Breast epithelium (tissue), 4 donors: ENCODE data around the gene LTB4R. TPM values are rescaled to one million over a fixed set of nuclear protein-coding genes. Genes with fewer than 3 reads are reported as not detected.

Experiments used
- DNase-seq, 2 donors: peaks; one replicate each; pipeline ENCODE4 v3.0.0-alpha.2; 2019; ENCODE audit warnings: low spot score in 2 of 2
- H3K27ac ChIP-seq, 2 donors: fragments of 200-600 bp; sonication (generic) in 1 of 2; one replicate each; pipeline ENCODE4 v1.5.1; 2016 to 2019; ENCODE audit warnings: mild to moderate bottlenecking in 1 of 2
- H3K27me3 ChIP-seq, 2 donors: fragments of 200-600 bp; sonication (generic) in 1 of 2; one replicate each; pipeline versions ENCODE4 v1.5.1 to v1.6.0; 2017 to 2019; ENCODE audit warnings: control low read depth in 1 of 2, mild to moderate bottlenecking in 1 of 2
- H3K36me3 ChIP-seq: fragments of 200-600 bp; one replicate; pipeline ENCODE4 v1.5.1; 2019
- H3K4me1 ChIP-seq, 2 donors: fragments of 200-600 bp; sonication (generic); one replicate each; pipeline ENCODE4 v1.5.1; 2016 to 2019; ENCODE audit warnings: control low read depth in 1 of 2
- H3K4me3 ChIP-seq, 3 donors: fragments of 200-600 bp; sonication (generic); 1 replicate in 2 of 3; 2 replicates in 1 of 3; pipeline ENCODE4 v1.5.1; 2016 to 2019; ENCODE audit warnings: mild to moderate bottlenecking in 3 of 3, moderate library complexity in 2 of 3
- H3K9me3 ChIP-seq, 2 donors: fragments of 200-600 bp; sonication (generic) in 1 of 2; one replicate each; pipeline ENCODE4 v1.5.1; 2016 to 2019; ENCODE audit warnings: control low read depth in 1 of 2
- POLR2A ChIP-seq: fragments of 450-650 bp; IDR thresholded peaks from one replicate; pipeline ENCODE4 v1.6.1; 2016; ENCODE audit warnings: antibody characterized with exemption, mild to moderate bottlenecking, moderate library complexity
- POLR2AphosphoS5 ChIP-seq, 3 donors: sonication (generic); formaldehyde crosslinking; IDR thresholded peaks; one replicate each; pipeline ENCODE4 v1.6.1; 2017; ENCODE audit warnings: antibody characterized with exemption in 3 of 3
- intact Hi-C: fragments of 100-400 bp; cut with DNase I; formaldehyde crosslinking; loops from one replicate; pipeline ENCODE4 v1.15.1; 2023; ENCODE audit warnings: low total_unique reads
- total RNA-seq, 3 donors: library from RNA; depleted of rRNA; stranded (reverse); fragments of >200 nt; gene quantifications; one replicate each; pipeline ENCODE4 v1.1.0, GENCODE V29; 2016
- TF ChIP-seq, protein P1 (sequence below), 3 donors: fragments of 450-650 bp; IDR thresholded peaks; one replicate each; pipeline ENCODE4 v1.5.1; 2016 to 2017; ENCODE audit warnings: antibody characterized with exemption in 3 of 3, mild to moderate bottlenecking in 3 of 3, moderate library complexity in 3 of 3

Gene LTB4R
- total RNA-seq, 3 donors from 2014 or later = 5.7 to 18.4 (median 12.8) TPM

DNA sequence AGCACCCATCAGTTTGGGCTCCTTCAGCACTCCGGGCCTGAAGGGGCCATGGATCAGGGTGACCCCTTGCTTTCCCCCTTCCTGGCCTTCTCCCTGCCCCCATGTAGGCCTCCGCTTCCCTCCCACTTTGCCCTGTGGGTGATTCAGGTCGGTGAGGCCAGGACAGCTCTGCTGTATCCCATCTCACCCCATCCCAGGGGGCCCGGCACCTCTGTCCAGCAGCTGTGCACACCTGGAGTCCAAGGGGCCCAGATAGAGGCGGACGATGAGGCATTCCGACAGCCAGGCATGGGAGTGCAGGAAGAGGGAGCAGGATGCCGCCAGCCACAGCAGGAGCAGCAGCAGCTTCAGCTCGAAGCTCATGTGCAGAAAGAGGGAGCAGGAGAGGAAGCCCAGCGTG lies 11.4 kb downstream of the LTB4R start:
- no peak overlapping the region for H3K27ac ChIP-seq
- no peak overlapping the region for H3K4me3 ChIP-seq
- H3K27me3 ChIP-seq = no peaks in the 10 kb centered on the region
- TF ChIP-seq POLR2A (no peak), POLR2AphosphoS5 (IDR thresholded peaks at IDR 0.05) (no peak)
- TF ChIP-seq, protein P1, sequence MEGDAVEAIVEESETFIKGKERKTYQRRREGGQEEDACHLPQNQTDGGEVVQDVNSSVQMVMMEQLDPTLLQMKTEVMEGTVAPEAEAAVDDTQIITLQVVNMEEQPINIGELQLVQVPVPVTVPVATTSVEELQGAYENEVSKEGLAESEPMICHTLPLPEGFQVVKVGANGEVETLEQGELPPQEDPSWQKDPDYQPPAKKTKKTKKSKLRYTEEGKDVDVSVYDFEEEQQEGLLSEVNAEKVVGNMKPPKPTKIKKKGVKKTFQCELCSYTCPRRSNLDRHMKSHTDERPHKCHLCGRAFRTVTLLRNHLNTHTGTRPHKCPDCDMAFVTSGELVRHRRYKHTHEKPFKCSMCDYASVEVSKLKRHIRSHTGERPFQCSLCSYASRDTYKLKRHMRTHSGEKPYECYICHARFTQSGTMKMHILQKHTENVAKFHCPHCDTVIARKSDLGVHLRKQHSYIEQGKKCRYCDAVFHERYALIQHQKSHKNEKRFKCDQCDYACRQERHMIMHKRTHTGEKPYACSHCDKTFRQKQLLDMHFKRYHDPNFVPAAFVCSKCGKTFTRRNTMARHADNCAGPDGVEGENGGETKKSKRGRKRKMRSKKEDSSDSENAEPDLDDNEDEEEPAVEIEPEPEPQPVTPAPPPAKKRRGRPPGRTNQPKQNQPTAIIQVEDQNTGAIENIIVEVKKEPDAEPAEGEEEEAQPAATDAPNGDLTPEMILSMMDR (IDR thresholded peaks at IDR 0.05) = no peak
- intact Hi-C loops = no loop called here
- DNase-seq = no peak
- H3K4me1 ChIP-seq = no peaks in the 10 kb centered on the region
- no peaks in the 10 kb centered on the region for H3K36me3 ChIP-seq
- no peaks in the 10 kb centered on the region for H3K9me3 ChIP-seq

DNA sequence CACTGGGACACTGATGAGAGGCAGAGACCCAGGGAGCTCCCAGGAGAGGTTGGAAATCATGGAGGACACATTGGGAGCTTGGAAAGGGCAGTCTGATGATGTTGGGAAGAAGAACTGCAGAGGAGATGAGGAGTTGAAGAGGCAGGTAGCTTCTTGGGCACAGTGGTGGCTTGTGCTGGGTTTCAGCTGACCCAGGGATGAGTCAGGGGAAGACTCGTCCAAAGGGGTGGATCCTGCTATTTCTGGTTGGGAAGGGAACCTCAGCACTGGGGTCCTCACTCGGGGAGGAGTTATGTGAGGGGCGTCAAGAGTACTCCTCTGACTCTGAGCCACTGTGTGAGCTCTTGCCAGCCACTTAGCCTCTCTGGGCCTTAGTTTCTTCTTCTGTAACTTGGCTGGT lies 12.0 kb downstream of the LTB4R start:
- Histone ChIP-seq H3K36me3 (no peaks in the 10 kb centered on the region), H3K4me3 (no peak overlapping the region), H3K27ac (no peak overlapping the region), H3K9me3 (no peaks in the 10 kb centered on the region), H3K27me3 (no peaks in the 10 kb centered on the region), H3K4me1 (no peaks in the 10 kb centered on the region)
- intact Hi-C loops = no loop called here
- DNase-seq = no peak
- TF ChIP-seq, protein P1 (IDR thresholded peaks at IDR 0.05) = no peak
- TF ChIP-seq POLR2A = no peak
- TF ChIP-seq POLR2AphosphoS5 (IDR thresholded peaks at IDR 0.05) = no peak

DNA sequence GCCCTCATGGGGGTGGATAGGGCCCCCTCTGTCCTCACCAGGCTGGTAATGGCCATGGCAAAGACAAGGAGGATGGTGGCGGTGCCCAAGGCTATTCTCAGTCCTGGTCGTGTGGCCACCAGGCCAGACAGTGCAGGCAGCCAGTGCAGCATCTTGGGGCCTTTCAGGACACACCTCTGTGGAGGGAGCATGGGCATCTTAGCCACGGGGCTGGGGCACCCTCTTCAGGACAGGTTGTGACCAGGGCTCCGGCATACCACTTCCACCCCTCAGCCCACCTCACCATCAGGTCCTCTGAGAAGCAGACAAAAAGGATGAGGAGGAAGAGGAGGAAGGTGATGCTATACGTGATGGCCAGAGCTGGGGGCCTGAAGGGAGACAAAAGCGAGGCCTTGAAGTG lies 12.7 kb downstream of the LTB4R start:
- no peak overlapping the region for H3K27ac ChIP-seq
- TF ChIP-seq POLR2AphosphoS5 (IDR thresholded peaks at IDR 0.05) = no peak
- no peak for TF ChIP-seq POLR2A
- TF ChIP-seq, protein P1 (IDR thresholded peaks at IDR 0.05) = no peak
- no peak overlapping the region for H3K4me3 ChIP-seq

DNA sequence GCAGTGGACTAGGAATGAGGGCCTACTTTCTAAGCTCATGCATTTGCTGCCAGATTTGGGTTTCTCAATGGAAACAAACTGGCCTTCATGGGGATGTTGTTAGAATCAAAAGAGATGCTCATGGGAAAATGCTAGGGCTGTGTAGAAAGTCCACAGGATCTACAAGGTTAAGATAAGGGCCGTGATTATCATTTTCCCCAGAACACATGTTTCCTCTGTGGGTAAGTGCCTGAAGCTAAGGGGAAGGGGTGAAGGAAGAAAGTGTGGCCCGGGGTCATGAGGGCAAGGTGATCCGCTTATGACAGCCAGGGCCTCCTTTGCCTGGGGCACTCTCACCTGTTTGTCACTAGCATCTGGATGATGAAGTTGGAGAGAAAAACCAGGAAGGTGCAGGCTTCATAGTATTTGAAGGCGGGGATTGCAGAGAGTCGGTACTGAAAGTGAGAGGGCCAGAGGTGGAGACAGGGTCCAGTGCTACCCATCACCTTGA lies 13.8 kb downstream of the LTB4R start:
- DNase-seq = no peak
- no peak overlapping the region for H3K27ac ChIP-seq
- no peaks in the 10 kb centered on the region for H3K27me3 ChIP-seq
- intact Hi-C loops = no loop called here
- TF ChIP-seq, protein P1 (IDR thresholded peaks at IDR 0.05) = no peak
- TF ChIP-seq POLR2AphosphoS5 (IDR thresholded peaks at IDR 0.05) (no peak), POLR2A (no peak)
- H3K4me1 ChIP-seq = no peaks in the 10 kb centered on the region
- no peaks in the 10 kb centered on the region for H3K36me3 ChIP-seq
- H3K9me3 ChIP-seq = no peaks in the 10 kb centered on the region
- no peak overlapping the region for H3K4me3 ChIP-seq

More for the DNA sequence above, 12.7 kb downstream of the LTB4R start:
- H3K4me1 ChIP-seq = no peaks in the 10 kb centered on the region
- DNase-seq = no peak
- H3K27me3 ChIP-seq = no peaks in the 10 kb centered on the region
- H3K9me3 ChIP-seq = no peaks in the 10 kb centered on the region
- intact Hi-C loops = no loop called here
- H3K36me3 ChIP-seq = no peaks in the 10 kb centered on the region

DNA sequence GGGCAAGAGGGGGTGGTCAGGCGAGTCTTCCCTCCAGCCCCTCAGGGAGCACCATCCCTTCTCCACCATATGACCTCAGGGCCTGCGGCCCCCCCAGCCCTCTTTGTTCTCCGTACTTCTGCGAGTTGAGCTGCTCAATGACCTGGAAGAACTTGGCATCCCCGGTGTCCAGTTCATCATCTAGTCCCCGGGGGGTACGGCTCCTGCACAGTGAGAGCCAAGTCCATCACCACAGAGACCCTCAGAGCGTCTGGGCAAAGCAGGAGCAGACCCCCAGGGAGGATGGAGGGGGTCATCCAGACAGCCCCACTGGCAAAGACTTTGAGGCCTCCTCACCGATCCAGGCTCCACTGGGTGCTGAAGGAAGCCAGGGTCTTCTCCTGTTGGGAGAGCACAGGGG lies 14.7 kb downstream of the LTB4R start:
- TF ChIP-seq, protein P1 (IDR thresholded peaks at IDR 0.05) = no peak
- TF ChIP-seq POLR2AphosphoS5 (IDR thresholded peaks at IDR 0.05) (no peak), POLR2A (no peak)
- DNase-seq = no peak
- no peak overlapping the region for H3K4me3 ChIP-seq
- no peaks in the 10 kb centered on the region for H3K27me3 ChIP-seq
- H3K27ac ChIP-seq = no peak overlapping the region
- intact Hi-C loops = no loop called here
- no peaks in the 10 kb centered on the region for H3K4me1 ChIP-seq
- H3K9me3 ChIP-seq = no peaks in the 10 kb centered on the region
- H3K36me3 ChIP-seq = no peaks in the 10 kb centered on the region
